Testis (tissue), 2 donors: ENCODE measurements around the gene HCK.

Experiments used
- POLR2A ChIP-seq: fragments of 450-650 bp; IDR thresholded peaks from one replicate; pipeline ENCODE4 v1.6.1; 2017; ENCODE audit warnings: antibody characterized with exemption, mild to moderate bottlenecking, moderate library complexity
- TF ChIP-seq, protein P1 (sequence below), 3 experiments: fragments of 450-650 bp in 2 of 3; fragments of 200-600 bp in 1 of 3; sonication (generic) in 1 of 3; IDR thresholded peaks; one replicate each; pipeline ENCODE4 v1.5.1; 2016 to 2019; ENCODE audit warnings: antibody characterized with exemption in 3 of 3, mild to moderate bottlenecking in 2 of 3, moderate library complexity in 1 of 3

DNA sequence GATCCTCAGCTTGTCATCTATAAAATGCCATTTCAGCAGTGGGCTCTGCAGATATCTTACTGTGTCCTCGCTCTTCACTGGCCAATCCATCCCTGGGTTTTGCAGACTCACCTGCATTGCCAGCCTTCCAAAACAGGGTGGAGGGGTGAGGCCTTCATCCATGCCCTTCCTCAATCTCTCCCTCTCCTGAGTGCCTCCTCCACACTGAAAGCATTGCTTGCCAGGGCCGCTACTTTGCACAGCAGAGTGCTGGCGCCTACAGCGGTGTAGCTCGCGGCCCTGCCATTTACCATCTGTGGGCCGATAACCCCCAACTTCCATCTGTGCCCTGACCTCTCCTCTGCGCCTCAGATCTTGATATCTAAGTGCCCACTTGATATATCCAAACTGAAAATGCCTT is 86.9 kb downstream of the HCK start:
- TF ChIP-seq, protein P1, sequence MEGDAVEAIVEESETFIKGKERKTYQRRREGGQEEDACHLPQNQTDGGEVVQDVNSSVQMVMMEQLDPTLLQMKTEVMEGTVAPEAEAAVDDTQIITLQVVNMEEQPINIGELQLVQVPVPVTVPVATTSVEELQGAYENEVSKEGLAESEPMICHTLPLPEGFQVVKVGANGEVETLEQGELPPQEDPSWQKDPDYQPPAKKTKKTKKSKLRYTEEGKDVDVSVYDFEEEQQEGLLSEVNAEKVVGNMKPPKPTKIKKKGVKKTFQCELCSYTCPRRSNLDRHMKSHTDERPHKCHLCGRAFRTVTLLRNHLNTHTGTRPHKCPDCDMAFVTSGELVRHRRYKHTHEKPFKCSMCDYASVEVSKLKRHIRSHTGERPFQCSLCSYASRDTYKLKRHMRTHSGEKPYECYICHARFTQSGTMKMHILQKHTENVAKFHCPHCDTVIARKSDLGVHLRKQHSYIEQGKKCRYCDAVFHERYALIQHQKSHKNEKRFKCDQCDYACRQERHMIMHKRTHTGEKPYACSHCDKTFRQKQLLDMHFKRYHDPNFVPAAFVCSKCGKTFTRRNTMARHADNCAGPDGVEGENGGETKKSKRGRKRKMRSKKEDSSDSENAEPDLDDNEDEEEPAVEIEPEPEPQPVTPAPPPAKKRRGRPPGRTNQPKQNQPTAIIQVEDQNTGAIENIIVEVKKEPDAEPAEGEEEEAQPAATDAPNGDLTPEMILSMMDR (IDR thresholded peaks at IDR 0.05) = no peak
- TF ChIP-seq POLR2A = no peak
